ENCODE data around the gene ZNF567. TPM values are rescaled to one million over a fixed set of nuclear protein-coding genes. Genes with fewer than 3 reads are reported as not detected.

The ZNF567 gene
- total RNA-seq, 1 donor: 8.2 TPM

GRCh38 chr19:36672368-36672767 lies 15.0 kb upstream of the ZNF567 start:
- H3K4me3 ChIP-seq (ENCODE audit: low read depth, low read length): no peak overlapping the region
- no peak for TF ChIP-seq CTCF (IDR thresholded peaks at IDR 0.05; ENCODE audit: insufficient read depth, low read depth, low read length)
- DNase-seq (ENCODE audit: low read depth): no peak

- TF ChIP-seq CTCF (IDR thresholded peaks at IDR 0.05; ENCODE audit: insufficient read depth, low read depth, low read length): no peak
- no peak overlapping the region for H3K4me3 ChIP-seq (ENCODE audit: low read depth, low read length)
- DNase-seq (ENCODE audit: low read depth): no peak
These were observed 13.2 kb upstream of the ZNF567 start for GRCh38 chr19:36674201-36674600.

- TF ChIP-seq CTCF (IDR thresholded peaks at IDR 0.05; ENCODE audit: insufficient read depth, low read depth, low read length): no peak
- DNase-seq (ENCODE audit: low read depth): no peak
- no peak overlapping the region for H3K4me3 ChIP-seq (ENCODE audit: low read depth, low read length)
These were observed 8.0 kb upstream of the ZNF567 start for GRCh38 chr19:36679455-36679854.

- no peak for TF ChIP-seq CTCF (IDR thresholded peaks at IDR 0.05; ENCODE audit: insufficient read depth, low read depth, low read length)
- H3K4me3 ChIP-seq (ENCODE audit: low read depth, low read length): no peak overlapping the region
- DNase-seq (ENCODE audit: low read depth): no peak
These were observed 1.6 kb upstream of the ZNF567 start for GRCh38 chr19:36685835-36686234.

- H3K4me3 ChIP-seq (ENCODE audit: low read depth, low read length): peak overlapping the region; percentile 84
- no peak for TF ChIP-seq CTCF (IDR thresholded peaks at IDR 0.05; ENCODE audit: insufficient read depth, low read depth, low read length)
- DNase-seq (ENCODE audit: low read depth): peak; percentile 7
These were observed 823 bp upstream of the ZNF567 start for GRCh38 chr19:36686365-36687213.

GRCh38 chr19:36688058-36688457 lies 646 bp downstream of the ZNF567 start:
- DNase-seq (ENCODE audit: low read depth): no peak
- H3K4me3 ChIP-seq (ENCODE audit: low read depth, low read length): peak overlapping the region; percentile 84
- no peak for TF ChIP-seq CTCF (IDR thresholded peaks at IDR 0.05; ENCODE audit: insufficient read depth, low read depth, low read length)
